Type B pancreatic cell (in vitro differentiated cells): Measurements from ENCODE around the gene STPG1. TPM values are rescaled to one million over a fixed set of nuclear protein-coding genes. Genes with fewer than 3 reads are reported as not detected.
A peak's percentile ranks its signal among the peaks of the same experiment; 100 is the strongest.

Experiments used
- DNase-seq: peaks from one replicate; pipeline ENCODE4 v3.0.0; 2021; ENCODE audit warnings: mixed read lengths; ENCODE audit not compliant: unreplicated experiment; ENCODE audit errors: extremely low spot score
- H3K27ac Mint-ChIP-seq: 2 replicates; pipeline ENCODE4 v1.8.0; 2021; ENCODE audit warnings: mild to moderate bottlenecking, mixed read lengths
- H3K27me3 Mint-ChIP-seq: 2 replicates; pipeline ENCODE4 v1.8.0; 2021; ENCODE audit warnings: mixed read lengths
- H3K36me3 Mint-ChIP-seq: 2 replicates; pipeline ENCODE4 v1.8.0; 2021; ENCODE audit warnings: mixed read lengths
- H3K4me1 Mint-ChIP-seq: one replicate; pipeline ENCODE4 v1.8.0; 2021; ENCODE audit warnings: mixed read lengths; ENCODE audit not compliant: unreplicated experiment
- H3K4me3 Mint-ChIP-seq: 2 replicates; pipeline ENCODE4 v1.8.0; 2021; ENCODE audit warnings: mild to moderate bottlenecking, mixed read lengths
- H3K9me3 Mint-ChIP-seq: 2 replicates; pipeline ENCODE4 v1.8.0; 2021; ENCODE audit warnings: mixed read lengths
- CTCF ChIP-seq: fragments of 200-600 bp; sonication (generic); conservative IDR thresholded peaks from 2 replicates; pipeline ENCODE4 v1.5.0; 2021; ENCODE audit warnings: antibody characterized with exemption, mild to moderate bottlenecking
- total RNA-seq: library from RNA; stranded (reverse); gene quantifications from 2 replicates; pipeline ENCODE4 v1.2.1, GENCODE V29; 2021; ENCODE audit warnings: low replicate concordance

Gene STPG1
- total RNA-seq, 1 donor from 2014 or later, result 8.7 TPM

GRCh38 chr1:24319962-24320361 lies 93.6 kb downstream of the STPG1 start:
- peaks cover 49% of the 10 kb centered on the region for H3K27me3 Mint-ChIP-seq

GRCh38 chr1:24319312-24319863 lies 94.2 kb downstream of the STPG1 start, which contains the start of gene GRHL3:
TSS of gene GRHL3 (plus strand) at chr1:24319357. CDS start at chr1:24319552, 195 bp downstream.
- Mint-ChIP-seq H3K36me3 (peaks cover 7% of the 10 kb centered on the region), H3K4me3 (peak within 1 kb of the TSS; percentile 92), H3K4me1 (peaks cover 42% of the 10 kb centered on the region), H3K27ac (peak within 1 kb of the TSS; percentile 94), H3K9me3 (no peaks in the 10 kb centered on the region), H3K27me3 (peaks cover 49% of the 10 kb centered on the region)
- no peak for TF ChIP-seq CTCF
- no peak for DNase-seq

More at GRCh38 chr1:24319962-24320361, 93.6 kb downstream of the STPG1 start:
- no peak for TF ChIP-seq CTCF
- peaks cover 7% of the 10 kb centered on the region for H3K36me3 Mint-ChIP-seq
- peaks cover 42% of the 10 kb centered on the region for H3K4me1 Mint-ChIP-seq
- no peaks in the 10 kb centered on the region for H3K9me3 Mint-ChIP-seq
- DNase-seq, result no peak
- H3K4me3 Mint-ChIP-seq, result peak overlapping the region; percentile 92
- peak overlapping the region; percentile 94 for H3K27ac Mint-ChIP-seq

GRCh38 chr1:24318615-24319311 lies 94.8 kb downstream of the STPG1 start:
- peak overlapping the region; percentile 94 for H3K27ac Mint-ChIP-seq
- H3K36me3 Mint-ChIP-seq, result peaks cover 7% of the 10 kb centered on the region
- peaks cover 48% of the 10 kb centered on the region for H3K27me3 Mint-ChIP-seq
- no peak for DNase-seq
- H3K4me1 Mint-ChIP-seq, result peaks cover 42% of the 10 kb centered on the region
- no peak for TF ChIP-seq CTCF
- H3K4me3 Mint-ChIP-seq, result peak overlapping the region; percentile 92
- no peaks in the 10 kb centered on the region for H3K9me3 Mint-ChIP-seq

- peaks cover 41% of the 10 kb centered on the region for H3K27me3 Mint-ChIP-seq
- peak overlapping the region; percentile 92 for H3K4me3 Mint-ChIP-seq
- H3K4me1 Mint-ChIP-seq, result peaks cover 42% of the 10 kb centered on the region
- H3K27ac Mint-ChIP-seq, result peak overlapping the region; percentile 94
- H3K36me3 Mint-ChIP-seq, result peaks cover 7% of the 10 kb centered on the region
- TF ChIP-seq CTCF, result no peak
- no peak for DNase-seq
- no peaks in the 10 kb centered on the region for H3K9me3 Mint-ChIP-seq
These were observed 95.5 kb downstream of the STPG1 start for GRCh38 chr1:24317956-24318614.

- DNase-seq, result no peak
- H3K9me3 Mint-ChIP-seq, result no peaks in the 10 kb centered on the region
- peaks cover 33% of the 10 kb centered on the region for H3K27me3 Mint-ChIP-seq
- H3K4me1 Mint-ChIP-seq, result peaks cover 41% of the 10 kb centered on the region
- peaks cover 7% of the 10 kb centered on the region for H3K36me3 Mint-ChIP-seq
- no peak overlapping the region for H3K4me3 Mint-ChIP-seq
- no peak overlapping the region for H3K27ac Mint-ChIP-seq
- no peak for TF ChIP-seq CTCF
These were observed 96.5 kb downstream of the STPG1 start for GRCh38 chr1:24317081-24317480.
